Caco-2 (cell line): ENCODE data around the gene APOBEC3F. TPM values are rescaled to one million over a fixed set of nuclear protein-coding genes. Genes with fewer than 3 reads are reported as not detected.

Experiments
- BruUV-seq: library from RNA; stranded (reverse); fragments of 400-500 nt; replicated peaks from 2 replicates; lab custom pipeline; 2021; lab: Mats Ljungman, UMichigan
- CTCF ChIA-PET: fragments of 300-600 bp; sonication (Branson Sonifier 250); formaldehyde crosslinking; loops from one replicate; lab custom pipeline; 2022; ENCODE audit warnings: antibody characterized with exemption; lab: Charles Lee
- POLR2A ChIA-PET: fragments of 300-600 bp; sonication (Branson Sonifier 250); formaldehyde crosslinking; loops from one replicate; lab custom pipeline; 2022; ENCODE audit warnings: antibody characterized with exemption; lab: Charles Lee
- DNase-seq, 2 experiments: peaks; one replicate each; pipeline versions ENCODE4 v3.0.0 to v3.0.0-alpha.2; 2020 to 2022
- H3K27me3 ChIP-seq: replicated peaks from 2 replicates; pipeline ENCODE4 v1.6.0; 2011; ENCODE audit warnings: low read length; ENCODE audit not compliant: control insufficient read depth, insufficient read depth
- H3K36me3 ChIP-seq: 2 replicates; pipeline ENCODE4 v1.5.1; 2011; ENCODE audit warnings: low read length; ENCODE audit not compliant: control insufficient read depth, insufficient read depth
- H3K4me1 ChIP-seq: fragments of 250-450 bp; sonication (Bioruptor Pico); 2 replicates; pipeline ENCODE4 v1.5.1; 2020; ENCODE audit warnings: mild to moderate bottlenecking
- H3K4me3 ChIP-seq: 2 replicates; pipeline ENCODE4 v1.5.1; 2011; ENCODE audit warnings: low read depth, mild to moderate bottlenecking, control low read depth, low read length
- H3K9me3 ChIP-seq: fragments of 250-450 bp; sonication (Bioruptor Pico); 2 replicates; pipeline ENCODE4 v1.5.1; 2020; ENCODE audit warnings: mild to moderate bottlenecking, moderate library complexity
- H3K27ac Mint-ChIP-seq: one replicate; pipeline ENCODE4 v1.8.0; 2022; ENCODE audit warnings: mixed read lengths; ENCODE audit not compliant: unreplicated experiment
- H3K27me3 Mint-ChIP-seq: one replicate; pipeline ENCODE4 v1.8.0; 2022; ENCODE audit warnings: mixed read lengths; ENCODE audit not compliant: insufficient read depth, unreplicated experiment
- H3K36me3 Mint-ChIP-seq: one replicate; pipeline ENCODE4 v1.8.0; 2022; ENCODE audit warnings: mild to moderate bottlenecking, mixed read lengths; ENCODE audit not compliant: insufficient read depth, unreplicated experiment
- H3K4me1 Mint-ChIP-seq: one replicate; pipeline ENCODE4 v1.8.0; 2022; ENCODE audit warnings: low read depth, mixed read lengths; ENCODE audit not compliant: unreplicated experiment
- H3K4me3 Mint-ChIP-seq: one replicate; pipeline ENCODE4 v1.8.0; 2022; ENCODE audit warnings: mild to moderate bottlenecking, moderate library complexity, mixed read lengths; ENCODE audit not compliant: unreplicated experiment
- H3K9me3 Mint-ChIP-seq: one replicate; pipeline ENCODE4 v1.8.0; 2022; ENCODE audit warnings: mixed read lengths; ENCODE audit not compliant: unreplicated experiment
- intact Hi-C: fragments of 100-400 bp; cut with micrococcal nuclease; formaldehyde crosslinking; loops from one replicate; pipeline ENCODE4 v1.10.0; 2022; ENCODE audit not compliant: unreplicated experiment
- total RNA-seq: library from RNA; stranded (reverse); gene quantifications from 2 replicates; pipeline ENCODE4 v1.2.3, GENCODE V29; 2022
- TF ChIP-seq, protein P1 (sequence below), 2 experiments: fragments of 200-600 bp in 1 of 2; IDR thresholded peaks; 1 replicate in 1 of 2; 2 replicates in 1 of 2; pipeline versions ENCODE4 v1.5.1 to v1.8.0; 2011 to 2022; ENCODE audit warnings: antibody characterized with exemption in 1 of 2, control low read depth in 1 of 2, inconsistent platforms in 1 of 2, low read depth in 1 of 2, low read length in 1 of 2, mild to moderate bottlenecking in 1 of 2, moderate library complexity in 1 of 2; ENCODE audit not compliant: insufficient read depth in 1 of 2, severe bottlenecking in 1 of 2, unreplicated experiment in 1 of 2

APOBEC3F gene
- total RNA-seq, 1 experiment from 2014 or later: 7.8 TPM

DNA sequence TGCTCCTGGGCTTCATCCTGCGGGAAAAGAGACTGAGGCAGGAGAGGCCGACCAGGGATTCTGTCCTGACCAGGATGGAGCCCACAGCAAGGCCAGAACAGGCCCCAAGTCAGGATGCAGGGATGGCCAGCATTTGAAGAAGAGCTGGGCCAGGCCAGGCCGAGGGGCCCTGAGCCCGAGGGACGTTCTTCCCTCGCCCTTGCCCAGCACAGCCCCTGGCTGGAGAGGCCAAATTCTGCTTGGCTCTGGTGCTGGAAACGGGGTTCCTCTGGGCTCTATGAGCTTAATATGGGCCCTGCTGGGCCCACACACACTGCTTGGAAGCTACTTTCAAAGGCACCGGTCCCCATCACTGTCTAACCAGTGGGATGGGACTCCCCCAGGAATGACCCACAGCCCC is 44.0 kb downstream of the APOBEC3F start:
- H3K27me3 ChIP-seq: no peaks in the 10 kb centered on the region
- H3K9me3 ChIP-seq: no peaks in the 10 kb centered on the region
- POLR2A ChIA-PET: no interaction called here
- no peaks in the 10 kb centered on the region for H3K36me3 ChIP-seq
- Mint-ChIP-seq H3K36me3 (no peaks in the 10 kb centered on the region), H3K9me3 (no peaks in the 10 kb centered on the region), H3K4me1 (peaks cover 7% of the 10 kb centered on the region), H3K4me3 (no peak overlapping the region), H3K27ac (no peak overlapping the region), H3K27me3 (no peaks in the 10 kb centered on the region)
- H3K4me3 ChIP-seq: no peak overlapping the region
- DNase-seq: no peak
- intact Hi-C loops: no loop called here
- H3K4me1 ChIP-seq: no peaks in the 10 kb centered on the region
- no TSS peak for BruUV-seq
- TF ChIP-seq, protein P1, sequence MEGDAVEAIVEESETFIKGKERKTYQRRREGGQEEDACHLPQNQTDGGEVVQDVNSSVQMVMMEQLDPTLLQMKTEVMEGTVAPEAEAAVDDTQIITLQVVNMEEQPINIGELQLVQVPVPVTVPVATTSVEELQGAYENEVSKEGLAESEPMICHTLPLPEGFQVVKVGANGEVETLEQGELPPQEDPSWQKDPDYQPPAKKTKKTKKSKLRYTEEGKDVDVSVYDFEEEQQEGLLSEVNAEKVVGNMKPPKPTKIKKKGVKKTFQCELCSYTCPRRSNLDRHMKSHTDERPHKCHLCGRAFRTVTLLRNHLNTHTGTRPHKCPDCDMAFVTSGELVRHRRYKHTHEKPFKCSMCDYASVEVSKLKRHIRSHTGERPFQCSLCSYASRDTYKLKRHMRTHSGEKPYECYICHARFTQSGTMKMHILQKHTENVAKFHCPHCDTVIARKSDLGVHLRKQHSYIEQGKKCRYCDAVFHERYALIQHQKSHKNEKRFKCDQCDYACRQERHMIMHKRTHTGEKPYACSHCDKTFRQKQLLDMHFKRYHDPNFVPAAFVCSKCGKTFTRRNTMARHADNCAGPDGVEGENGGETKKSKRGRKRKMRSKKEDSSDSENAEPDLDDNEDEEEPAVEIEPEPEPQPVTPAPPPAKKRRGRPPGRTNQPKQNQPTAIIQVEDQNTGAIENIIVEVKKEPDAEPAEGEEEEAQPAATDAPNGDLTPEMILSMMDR (IDR thresholded peaks at IDR 0.05; ENCODE audit: insufficient read depth in 1 of 2, low read depth in 1 of 2, low read length in 1 of 2, severe bottlenecking in 1 of 2, unreplicated experiment in 1 of 2): no peak
- CTCF ChIA-PET: no interaction called here

DNA sequence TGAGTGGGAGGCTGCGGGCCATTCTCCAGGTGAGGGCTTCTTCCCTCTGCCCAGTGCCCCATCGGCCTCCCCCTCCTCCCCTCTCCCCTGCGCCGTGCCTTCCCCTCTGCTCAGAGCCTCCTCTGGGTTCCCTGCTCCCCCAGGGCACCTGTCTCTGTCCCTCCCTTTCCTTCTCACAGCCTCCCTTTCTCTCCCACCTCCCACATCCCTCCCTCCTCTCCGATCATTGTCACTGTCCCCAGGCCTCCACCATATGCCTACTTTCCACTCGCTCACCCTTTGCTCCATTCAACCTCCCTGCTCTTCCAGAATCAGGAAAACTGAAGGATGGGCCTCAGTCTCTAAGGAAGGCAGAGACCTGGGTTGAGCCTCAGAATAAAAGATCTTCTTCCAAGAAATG is 46.4 kb downstream of the APOBEC3F start:
- H3K36me3 ChIP-seq: no peaks in the 10 kb centered on the region
- TF ChIP-seq, protein P1 (IDR thresholded peaks at IDR 0.05; ENCODE audit: insufficient read depth in 1 of 2, low read depth in 1 of 2, low read length in 1 of 2, severe bottlenecking in 1 of 2, unreplicated experiment in 1 of 2): no peak
- ChIA-PET CTCF (no interaction called here), POLR2A (interaction anchor here (0.7 kb wide), 1 partner anchor 166 kb away, joined by 3 read pairs; no protein-coding TSS in a partner anchor)
- Mint-ChIP-seq H3K27ac (no peak overlapping the region), H3K4me1 (peaks cover 7% of the 10 kb centered on the region), H3K4me3 (no peak overlapping the region), H3K9me3 (no peaks in the 10 kb centered on the region), H3K27me3 (no peaks in the 10 kb centered on the region), H3K36me3 (no peaks in the 10 kb centered on the region)
- H3K4me1 ChIP-seq: no peaks in the 10 kb centered on the region
- intact Hi-C loops: no loop called here
- no peak for DNase-seq
- H3K4me3 ChIP-seq: no peak overlapping the region
- H3K27me3 ChIP-seq: no peaks in the 10 kb centered on the region
- no TSS peak for BruUV-seq
- no peaks in the 10 kb centered on the region for H3K9me3 ChIP-seq

DNA sequence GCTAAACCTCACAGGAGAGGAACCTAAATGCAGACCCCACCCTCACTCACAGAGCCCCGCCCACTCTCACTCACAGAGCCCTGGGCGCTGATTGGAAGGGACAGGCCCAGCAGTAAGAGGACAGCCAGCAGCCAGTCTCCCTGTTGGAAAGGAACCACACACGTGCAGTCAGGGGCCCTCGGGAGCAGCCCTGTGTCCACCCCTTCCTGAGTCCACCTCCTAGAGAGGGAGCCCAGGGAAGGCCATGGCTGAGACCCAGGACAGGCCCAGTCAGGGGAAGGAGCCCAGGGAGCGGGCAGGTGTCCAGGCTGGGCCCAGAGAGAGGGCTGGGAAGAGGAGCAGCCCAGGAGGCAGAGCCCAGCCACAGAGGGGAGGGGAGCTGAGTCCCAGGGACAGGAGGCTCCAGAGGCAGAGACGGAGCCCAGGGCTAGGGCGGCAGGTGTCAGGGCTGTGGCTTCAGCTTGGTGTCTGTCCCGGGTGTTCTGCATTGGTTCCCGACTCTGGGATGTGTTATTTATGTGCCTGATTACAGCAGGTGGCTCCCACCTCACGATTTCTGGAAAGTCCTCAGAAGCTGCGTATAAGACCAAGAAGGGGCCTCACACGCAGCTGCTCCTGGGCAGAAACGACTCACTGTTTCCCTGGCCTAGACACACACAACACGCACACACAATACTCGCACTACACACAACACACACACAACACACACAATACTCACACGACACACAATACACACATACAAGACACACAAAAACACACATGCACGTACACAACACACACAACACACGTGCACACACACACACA is 47.4 kb downstream of the APOBEC3F start:
- H3K27ac Mint-ChIP-seq: no peak overlapping the region
- ChIA-PET CTCF (no interaction called here), POLR2A (interaction anchor here (0.6 to 0.7 kb wide), 2 partner anchors 68 to 167 kb away, joined by 3 read pairs; no protein-coding TSS in a partner anchor)
- Histone ChIP-seq H3K4me1 (no peaks in the 10 kb centered on the region), H3K27me3 (no peaks in the 10 kb centered on the region), H3K9me3 (no peaks in the 10 kb centered on the region), H3K36me3 (no peaks in the 10 kb centered on the region), H3K4me3 (no peak overlapping the region)
- H3K4me1 Mint-ChIP-seq: peaks cover 7% of the 10 kb centered on the region
- intact Hi-C loops: no loop called here
- no peak for DNase-seq
- no TSS peak for BruUV-seq
- no peaks in the 10 kb centered on the region for H3K36me3 Mint-ChIP-seq
- H3K4me3 Mint-ChIP-seq: no peak overlapping the region
- no peaks in the 10 kb centered on the region for H3K9me3 Mint-ChIP-seq
- TF ChIP-seq, protein P1 (IDR thresholded peaks at IDR 0.05; ENCODE audit: insufficient read depth in 1 of 2, low read depth in 1 of 2, low read length in 1 of 2, severe bottlenecking in 1 of 2, unreplicated experiment in 1 of 2): no peak
- H3K27me3 Mint-ChIP-seq: no peaks in the 10 kb centered on the region
